ENCODE results near the gene KIF3A. TPM values are rescaled to one million over a fixed set of nuclear protein-coding genes. Genes with fewer than 3 reads are reported as not detected.

KIF3A gene
- total and polyA plus RNA-seq, 2 of the 8 experiments (the other 6 are each of a cell fraction or from before 2014, with no cell fraction given): 3.1 to 13.1 TPM

DNA sequence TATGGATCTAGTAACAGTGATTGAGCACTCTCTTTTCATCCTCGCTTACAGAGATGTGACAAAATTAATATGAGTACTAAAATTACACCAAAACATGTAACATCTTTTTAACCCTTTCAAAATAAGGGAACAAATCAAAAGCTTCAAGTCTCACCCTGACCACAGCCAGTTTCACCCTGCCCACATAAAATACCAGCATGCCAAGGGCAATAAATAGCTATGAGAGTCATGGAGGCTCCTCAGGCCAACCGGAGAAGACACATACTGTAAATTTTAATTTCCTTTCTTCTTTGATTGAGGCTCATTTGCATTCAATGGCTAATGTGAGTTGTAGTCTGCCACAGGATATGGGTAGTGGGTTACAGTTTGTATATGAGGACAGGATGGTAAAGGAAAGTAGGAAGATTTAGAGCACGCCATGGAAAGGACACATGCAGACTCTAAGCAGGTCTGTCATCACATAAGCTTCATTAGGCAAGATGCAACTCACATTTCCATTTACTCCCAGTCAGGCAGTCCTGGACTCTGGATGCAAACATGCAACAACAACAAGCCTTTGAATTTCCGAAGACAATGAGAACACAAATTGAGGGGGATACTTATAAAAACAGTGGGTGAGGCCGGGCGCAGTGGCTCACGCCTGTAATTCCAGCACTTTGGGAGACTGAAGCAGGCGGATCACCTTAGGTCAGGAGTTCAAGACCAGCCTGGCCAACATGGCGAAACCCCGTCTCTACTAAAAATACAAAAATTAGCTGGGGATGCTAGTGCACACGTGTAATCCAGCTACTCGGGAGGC lies 52.2 kb downstream of the KIF3A start (continued):
- TF ChIP-seq NANOG (IDR thresholded peaks at IDR 0.05; ENCODE audit: insufficient read depth, low read depth, low read length, poor library complexity, severe bottlenecking) (no peak), TEAD4 (IDR thresholded peaks at IDR 0.05; ENCODE audit: low read depth, low read length) (no peak), SUZ12 (IDR thresholded peaks at IDR 0.05; ENCODE audit: low read length) (no peak), KDM1A (IDR thresholded peaks at IDR 0.05; ENCODE audit: borderline replicate concordance, low read length) (no peak), JUN (IDR thresholded peaks at IDR 0.05; ENCODE audit: low read depth, low read length) (no peak), NRF1 (IDR thresholded peaks at IDR 0.05; ENCODE audit: low read depth, low read length) (no peak), SP4 (IDR thresholded peaks at IDR 0.05; ENCODE audit: low read length) (no peak), CHD2 (IDR thresholded peaks at IDR 0.05; ENCODE audit: low read length) (no peak)
- TF ChIP-seq, protein P1, sequence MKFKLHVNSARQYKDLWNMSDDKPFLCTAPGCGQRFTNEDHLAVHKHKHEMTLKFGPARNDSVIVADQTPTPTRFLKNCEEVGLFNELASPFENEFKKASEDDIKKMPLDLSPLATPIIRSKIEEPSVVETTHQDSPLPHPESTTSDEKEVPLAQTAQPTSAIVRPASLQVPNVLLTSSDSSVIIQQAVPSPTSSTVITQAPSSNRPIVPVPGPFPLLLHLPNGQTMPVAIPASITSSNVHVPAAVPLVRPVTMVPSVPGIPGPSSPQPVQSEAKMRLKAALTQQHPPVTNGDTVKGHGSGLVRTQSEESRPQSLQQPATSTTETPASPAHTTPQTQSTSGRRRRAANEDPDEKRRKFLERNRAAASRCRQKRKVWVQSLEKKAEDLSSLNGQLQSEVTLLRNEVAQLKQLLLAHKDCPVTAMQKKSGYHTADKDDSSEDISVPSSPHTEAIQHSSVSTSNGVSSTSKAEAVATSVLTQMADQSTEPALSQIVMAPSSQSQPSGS (IDR thresholded peaks at IDR 0.05; ENCODE audit: low read length): no peak
